ENCODE data around the gene SSR2.

GRCh38 chr1:156067262-156067661 lies 46.5 kb upstream of the SSR2 start:
- TF ChIP-seq POLR2A (IDR thresholded peaks at IDR 0.05) (no peak), CTCF (IDR thresholded peaks at IDR 0.05) (no peak)

All from upper lobe of left lung (tissue), 4 donors.